Stimulated activated CD4-positive, alpha-beta T cell treated with anti-CD3 and anti-CD28 coated beads, Interleukin-15, amount 100 ng/mL, for 1 hour (primary cell): ENCODE results near the gene SERPINH1.
"Not testable (repeated sequence)": the region's sequence is repeated elsewhere in the genome, so short reads cannot be mapped to it uniquely, and the experiment has no call there.

Experiments used
- DNase-seq, 2 donors: peaks; one replicate each; pipeline ENCODE4 v3.0.0-alpha.2; 2020; ENCODE audit warnings: low read depth in 1 of 2, low spot score in 1 of 2

SERPINH1 gene

GRCh38 chr11:75572744-75573143 is 10.7 kb downstream of the SERPINH1 start:
- DNase-seq, result no peak

- no peak for DNase-seq
Observed at GRCh38 chr11:75574698-75575602, 12.9 kb downstream of the SERPINH1 start.

- DNase-seq, result no peak
Observed at GRCh38 chr11:75576017-75576416, 14.0 kb downstream of the SERPINH1 start.

- no peak for DNase-seq
Observed at GRCh38 chr11:75576499-75576918, 14.5 kb downstream of the SERPINH1 start.

GRCh38 chr11:75577207-75577606 is 15.2 kb downstream of the SERPINH1 start:
- DNase-seq, result peak; percentile 36 to 39

- no peak for DNase-seq
Observed at GRCh38 chr11:75578977-75579376, 16.9 kb downstream of the SERPINH1 start.

- DNase-seq, result no peak
Observed at GRCh38 chr11:75579841-75580240, 17.8 kb downstream of the SERPINH1 start.

GRCh38 chr11:75582506-75582894 is 20.4 kb downstream of the SERPINH1 start:
- no peak for DNase-seq

- DNase-seq, result peak; percentile 14 to 32
Observed at GRCh38 chr11:75582895-75583717, 21.1 kb downstream of the SERPINH1 start.

- DNase-seq, result no peak
Observed at GRCh38 chr11:75583718-75584658, 21.9 kb downstream of the SERPINH1 start.

GRCh38 chr11:75584659-75585292 is 22.7 kb downstream of the SERPINH1 start:
- not testable (repeated sequence) for DNase-seq

GRCh38 chr11:75585293-75585670 is 23.2 kb downstream of the SERPINH1 start:
- no peak for DNase-seq

- DNase-seq, result no peak
Observed at GRCh38 chr11:75586395-75586794, 24.3 kb downstream of the SERPINH1 start.

GRCh38 chr11:75588051-75588481 is 26.0 kb downstream of the SERPINH1 start:
- DNase-seq, result no peak

GRCh38 chr11:75589051-75589450 is 27.0 kb downstream of the SERPINH1 start:
- no peak for DNase-seq

GRCh38 chr11:75589933-75590332 is 27.9 kb downstream of the SERPINH1 start:
- no peak for DNase-seq

GRCh38 chr11:75591371-75591770 is 29.3 kb downstream of the SERPINH1 start:
- DNase-seq, result no peak

- DNase-seq, result no peak
Observed at GRCh38 chr11:75591966-75592365, 29.9 kb downstream of the SERPINH1 start.

- no peak for DNase-seq
Observed at GRCh38 chr11:75592715-75593114, 30.7 kb downstream of the SERPINH1 start.

GRCh38 chr11:75593286-75593915 is 31.3 kb downstream of the SERPINH1 start:
- DNase-seq, result no peak
